Calu3 (cell line): Measurements from ENCODE around the gene DIAPH1. TPM values are rescaled to one million over a fixed set of nuclear protein-coding genes. Genes with fewer than 3 reads are reported as not detected.
A peak's percentile ranks its signal among the peaks of the same experiment; 100 is the strongest.

Experiments
- BruUV-seq: library from RNA; stranded (reverse); fragments of 400-500 nt; replicated peaks from 2 replicates; lab custom pipeline; 2021; lab: Mats Ljungman, UMichigan
- CTCF ChIA-PET: fragments of 300-600 bp; sonication (Branson Sonifier 250); formaldehyde crosslinking; loops from one replicate; lab custom pipeline; 2022; ENCODE audit warnings: antibody characterized with exemption; lab: Charles Lee
- DNase-seq: peaks from one replicate; pipeline ENCODE4 v3.0.0; 2022
- H3K27ac Mint-ChIP-seq: one replicate; pipeline ENCODE4 v1.8.0; 2022; ENCODE audit warnings: mixed read lengths; ENCODE audit not compliant: unreplicated experiment
- H3K27me3 Mint-ChIP-seq: one replicate; pipeline ENCODE4 v1.8.0; 2022; ENCODE audit warnings: mixed read lengths; ENCODE audit not compliant: unreplicated experiment
- H3K36me3 Mint-ChIP-seq: one replicate; pipeline ENCODE4 v1.8.0; 2022; ENCODE audit warnings: mild to moderate bottlenecking, moderate library complexity, mixed read lengths; ENCODE audit not compliant: insufficient read depth, unreplicated experiment
- H3K4me1 Mint-ChIP-seq: one replicate; pipeline ENCODE4 v1.8.0; 2022; ENCODE audit warnings: mild to moderate bottlenecking, low read depth, mixed read lengths; ENCODE audit not compliant: unreplicated experiment
- H3K4me3 Mint-ChIP-seq: one replicate; pipeline ENCODE4 v1.8.0; 2022; ENCODE audit warnings: mild to moderate bottlenecking, low read depth, moderate library complexity, mixed read lengths; ENCODE audit not compliant: unreplicated experiment
- H3K9me3 Mint-ChIP-seq: one replicate; pipeline ENCODE4 v1.8.0; 2022; ENCODE audit warnings: low read depth, mixed read lengths; ENCODE audit not compliant: unreplicated experiment
- CTCF ChIP-seq: fragments of 200-600 bp; IDR thresholded peaks from one replicate; pipeline ENCODE4 v1.8.0; 2022; ENCODE audit warnings: antibody characterized with exemption; ENCODE audit not compliant: unreplicated experiment
- intact Hi-C: fragments of 100-400 bp; cut with micrococcal nuclease; formaldehyde crosslinking; loops from one replicate; pipeline ENCODE4 v1.10.0; 2022; ENCODE audit not compliant: unreplicated experiment
- total RNA-seq: library from RNA; stranded (reverse); gene quantifications from 2 replicates; pipeline ENCODE4 v1.2.3, GENCODE V29; 2022

DIAPH1 gene
- total RNA-seq, 1 experiment from 2014 or later: 219 TPM

GRCh38 chr5:141608046-141608445, 10.8 kb downstream of the DIAPH1 start:
- Mint-ChIP-seq H3K27me3 (no peaks in the 10 kb centered on the region), H3K9me3 (no peaks in the 10 kb centered on the region), H3K27ac (peak overlapping the region; percentile 57), H3K4me3 (no peak overlapping the region), H3K4me1 (peaks cover 62% of the 10 kb centered on the region), H3K36me3 (peaks cover 25% of the 10 kb centered on the region)
- TF ChIP-seq CTCF: no peak
- no TSS peak for BruUV-seq
- CTCF ChIA-PET: interaction anchor here (0.9 to 1.5 kb wide), 3 partner anchors 16 to 44 kb away, joined by 4 to 6 read pairs (median 5); no protein-coding TSS in a partner anchor
- intact Hi-C loops: no loop called here
- DNase-seq: no peak

GRCh38 chr5:141605523-141606277, 13.1 kb downstream of the DIAPH1 start:
- no TSS peak for BruUV-seq
- H3K36me3 Mint-ChIP-seq: peaks cover 21% of the 10 kb centered on the region
- peaks cover 47% of the 10 kb centered on the region for H3K4me1 Mint-ChIP-seq
- no peak for DNase-seq
- no peak overlapping the region for H3K4me3 Mint-ChIP-seq
- no peaks in the 10 kb centered on the region for H3K9me3 Mint-ChIP-seq
- no peaks in the 10 kb centered on the region for H3K27me3 Mint-ChIP-seq
- CTCF ChIA-PET: no interaction called here
- H3K27ac Mint-ChIP-seq: peak overlapping the region; percentile 22
- no peak for TF ChIP-seq CTCF
- intact Hi-C loops: loop anchor here (2.0 kb wide), 1 partner anchor 13 kb away; no protein-coding TSS in a partner anchor

GRCh38 chr5:141603923-141604717, 14.7 kb downstream of the DIAPH1 start:
- CTCF ChIA-PET: interaction anchor here (0.8 to 1.2 kb wide), 3 partner anchors 11 to 33 kb away, joined by 3 to 5 read pairs (median 3); partner anchors contain the start of genes DIAPH1, HDAC3 and RELL2
- no peak for TF ChIP-seq CTCF
- DNase-seq: peak; percentile 62
- Mint-ChIP-seq H3K9me3 (no peaks in the 10 kb centered on the region), H3K27ac (peak overlapping the region; percentile 41), H3K27me3 (no peaks in the 10 kb centered on the region), H3K4me1 (peaks cover 50% of the 10 kb centered on the region), H3K36me3 (peaks cover 13% of the 10 kb centered on the region), H3K4me3 (peak overlapping the region; percentile 0)
- intact Hi-C loops: loop anchor here (1.0 kb wide), 1 partner anchor 14 kb away; the partner anchor contains the start of gene DIAPH1
- BruUV-seq: no TSS peak

GRCh38 chr5:141602606-141603005, 16.2 kb downstream of the DIAPH1 start:
- intact Hi-C loops: no loop called here
- Mint-ChIP-seq H3K9me3 (no peaks in the 10 kb centered on the region), H3K27ac (no peak overlapping the region), H3K4me3 (no peak overlapping the region), H3K4me1 (peaks cover 51% of the 10 kb centered on the region), H3K36me3 (peaks cover 12% of the 10 kb centered on the region), H3K27me3 (no peaks in the 10 kb centered on the region)
- DNase-seq: no peak
- no TSS peak for BruUV-seq
- TF ChIP-seq CTCF: no peak
- CTCF ChIA-PET: no interaction called here
